HG02970 (cell line): ENCODE measurements around the gene SMIM27.
A peak's percentile ranks its signal among the peaks of the same experiment; 100 is the strongest.
"Not testable (repeated sequence)": the region's sequence is repeated elsewhere in the genome, so short reads cannot be mapped to it uniquely, and the experiment has no call there.

ENCODE experiments used
- ATAC-seq: cut with Tn5 transposase; IDR thresholded peaks from one replicate; pipeline ENCODE4 v1.9.1; 2021; ENCODE audit warnings: mild to moderate bottlenecking, moderate library complexity, moderate number of reproducible peaks; ENCODE audit not compliant: unreplicated experiment, low FRiP score

Gene SMIM27, protein sequence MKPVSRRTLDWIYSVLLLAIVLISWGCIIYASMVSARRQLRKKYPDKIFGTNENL

DNA sequence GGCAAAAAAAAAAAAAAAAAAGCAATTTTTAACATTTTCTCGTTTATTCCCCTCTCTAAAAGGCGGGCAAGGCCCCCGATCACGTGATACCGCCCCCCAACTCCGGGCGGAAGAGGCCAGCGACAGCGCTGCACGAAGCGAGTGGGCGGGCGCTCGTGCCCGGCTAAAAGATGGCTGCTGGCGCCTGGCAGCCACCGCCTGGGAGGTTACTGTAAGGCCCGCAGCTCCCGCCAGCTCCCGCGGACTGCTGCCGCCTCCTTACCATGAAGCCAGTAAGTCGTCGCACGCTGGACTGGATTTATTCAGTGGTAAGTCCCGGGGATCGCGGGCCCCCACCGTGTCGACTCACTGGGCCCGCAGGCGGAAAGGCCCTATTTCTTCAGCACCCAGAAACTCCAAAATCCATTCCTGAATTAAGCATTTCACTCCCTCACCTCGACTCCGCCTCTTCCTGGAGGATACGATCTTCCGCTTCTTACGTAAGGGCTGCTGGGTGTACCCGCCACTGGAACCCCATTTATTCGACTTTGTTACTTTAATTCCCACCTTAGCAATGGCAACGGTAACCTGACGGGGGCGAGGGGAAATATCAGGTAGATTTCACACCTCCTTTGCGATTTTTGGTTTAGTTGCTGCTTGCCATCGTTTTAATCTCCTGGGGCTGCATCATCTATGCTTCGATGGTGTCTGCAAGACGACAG, at the start of gene SMIM27, which contains the start of gene TOPORS:
Gene SMIM27, plus strand, starts transcription at position 156 of the 701 bp plus-strand sequence. Its CDS starts 108 bp downstream, at position 264.
Gene TOPORS, minus strand, starts transcription at position 415 of the 701 bp plus-strand sequence. Its CDS starts 150 bp downstream, at position 265.
- ATAC-seq: peak; percentile 53

DNA sequence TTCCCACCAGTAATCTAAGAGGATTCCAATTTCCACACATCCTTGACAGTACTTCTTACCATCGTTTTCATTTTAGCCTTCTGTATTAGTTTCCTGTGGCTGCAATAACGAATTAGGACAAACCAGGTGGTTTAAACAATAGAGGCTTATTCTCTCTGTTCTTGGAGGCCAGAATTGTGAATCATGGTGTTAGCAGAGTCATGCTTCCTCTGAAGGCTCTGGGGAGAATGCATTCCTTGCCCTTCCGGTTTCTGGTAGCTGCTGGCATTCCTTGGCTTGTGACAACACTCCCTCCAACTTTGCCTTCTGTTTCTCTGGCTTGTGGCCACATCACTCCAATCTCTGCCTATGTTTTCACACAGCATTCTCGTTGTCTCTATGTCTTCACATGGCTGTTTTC, 49.7 kb upstream of the SMIM27 start:
- no peak for ATAC-seq

DNA sequence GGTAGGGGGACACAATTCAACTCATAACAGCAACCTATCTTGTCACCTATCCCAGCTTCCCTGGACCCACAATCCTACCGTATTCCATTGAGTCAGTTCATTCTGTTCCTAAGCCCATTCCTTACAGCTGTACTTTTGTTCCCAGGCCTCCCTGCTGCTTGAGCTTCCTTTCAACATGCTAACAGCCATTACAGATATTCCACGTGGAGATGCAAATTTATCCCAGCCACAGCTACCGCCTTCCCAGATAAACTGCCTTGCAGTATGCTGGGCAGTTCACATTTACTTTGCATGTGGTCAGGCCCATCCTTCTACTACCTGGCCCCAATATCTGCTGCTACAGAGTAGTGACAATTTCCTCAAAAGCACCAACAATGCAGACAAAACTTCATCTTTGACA, 49.1 kb upstream of the SMIM27 start:
- no peak for ATAC-seq

DNA sequence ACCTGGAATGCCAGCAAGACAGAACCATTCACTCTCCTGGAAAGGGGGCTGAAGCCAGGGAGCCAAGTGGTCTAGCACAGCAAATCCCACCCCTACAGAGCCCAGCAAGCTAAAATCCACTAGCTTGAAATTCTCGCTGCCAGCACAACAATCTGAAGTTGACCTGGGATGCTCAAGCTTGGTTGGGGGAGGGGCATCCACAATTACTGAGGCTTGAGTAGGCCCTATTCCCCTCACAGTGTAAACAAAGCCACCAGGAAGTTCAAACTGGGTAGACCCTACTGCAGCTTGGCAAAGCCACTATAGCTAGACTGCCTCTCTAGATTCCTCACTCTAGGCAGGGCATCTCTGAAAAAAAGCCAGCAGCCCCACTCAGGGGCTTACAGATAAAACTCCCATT, 43.4 kb upstream of the SMIM27 start:
- no peak for ATAC-seq

DNA sequence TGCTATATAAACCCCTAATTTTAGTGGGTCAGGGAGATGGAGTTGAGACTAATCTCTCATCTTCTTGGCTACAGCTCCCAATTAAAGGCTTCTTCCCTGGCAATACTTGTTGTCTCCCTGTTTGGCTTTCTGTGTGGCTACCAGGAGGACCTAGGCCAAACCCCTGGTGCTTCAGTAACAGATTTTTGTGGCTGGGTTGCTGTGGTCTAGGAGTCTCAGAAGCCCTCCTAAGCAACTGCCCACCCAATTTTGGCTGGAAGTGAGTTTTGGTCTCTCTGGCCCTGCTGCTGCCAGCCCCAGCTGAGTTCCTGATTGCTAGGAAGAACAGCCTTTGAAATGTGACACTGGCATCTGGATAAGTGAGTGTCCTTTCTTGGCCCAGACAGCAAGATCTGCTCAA, 35.9 kb upstream of the SMIM27 start:
- no peak for ATAC-seq

- no peak for ATAC-seq
These were observed 33.9 kb upstream of the SMIM27 start for GRCh38 chr9:32518276-32518675.

DNA sequence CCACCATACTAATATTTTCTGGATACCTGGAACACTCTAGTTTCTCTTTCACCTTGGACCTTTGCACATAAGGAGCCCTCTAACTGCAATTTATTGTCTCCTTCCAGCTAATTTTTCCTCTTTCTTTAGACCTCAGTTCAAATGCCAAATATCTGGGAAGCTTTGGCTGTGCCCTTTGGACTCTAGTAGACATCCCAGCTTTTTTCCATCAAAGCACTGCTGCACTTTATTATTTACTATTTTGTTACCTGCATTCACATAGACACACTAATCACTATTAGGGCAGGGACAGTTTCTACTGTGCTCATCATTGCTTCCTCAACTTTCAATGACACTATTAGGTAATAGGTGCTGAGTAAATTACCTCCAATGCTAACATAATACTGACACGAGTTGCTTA, 28.2 kb upstream of the SMIM27 start:
- no peak for ATAC-seq

GRCh38 chr9:32524558-32524891, 27.6 kb upstream of the SMIM27 start:
- ATAC-seq: not testable (repeated sequence)

- ATAC-seq: no peak
These were observed 27.0 kb upstream of the SMIM27 start for GRCh38 chr9:32524892-32525708.

- ATAC-seq: peak; percentile 8
These were observed 26.5 kb upstream of the SMIM27 start for GRCh38 chr9:32525709-32526030.

DNA sequence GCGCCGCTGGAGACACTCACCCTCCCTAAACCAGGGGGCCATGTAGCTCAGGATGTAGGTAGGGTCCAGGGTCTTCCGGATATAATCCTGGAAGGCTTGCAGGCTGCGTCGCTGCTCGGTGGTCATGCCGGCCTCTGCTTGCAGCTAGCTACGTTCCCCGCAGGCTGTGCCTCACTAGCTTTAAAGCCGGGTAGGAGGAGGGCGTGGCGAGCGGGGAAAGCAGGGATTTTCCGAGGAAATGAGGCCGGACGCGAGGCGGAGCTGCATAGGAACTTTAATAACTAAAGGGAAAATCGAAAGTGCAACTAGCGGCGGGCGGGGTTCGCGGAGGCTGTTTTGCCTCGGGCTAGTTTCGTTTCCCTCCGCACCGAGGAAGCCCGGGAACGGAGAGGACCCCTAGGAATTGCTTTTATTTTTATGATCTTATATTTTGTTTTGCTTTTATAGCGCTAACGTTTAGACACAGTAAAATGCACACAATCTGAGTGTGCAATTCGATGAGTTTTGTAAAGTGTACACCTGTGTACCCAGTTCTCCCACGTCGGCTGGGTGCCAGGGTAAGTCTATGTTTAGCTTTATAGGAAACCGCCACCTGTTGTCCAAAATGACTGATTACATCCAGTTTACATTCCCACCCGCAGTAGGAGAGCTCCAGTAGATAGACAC, 26.0 kb upstream of the SMIM27 start, which contains the start of gene RIGI:
Gene RIGI, minus strand, starts transcription at position 156 of the 666 bp plus-strand sequence. Its CDS starts 30 bp downstream, at position 126.
- ATAC-seq: peak; percentile 62

DNA sequence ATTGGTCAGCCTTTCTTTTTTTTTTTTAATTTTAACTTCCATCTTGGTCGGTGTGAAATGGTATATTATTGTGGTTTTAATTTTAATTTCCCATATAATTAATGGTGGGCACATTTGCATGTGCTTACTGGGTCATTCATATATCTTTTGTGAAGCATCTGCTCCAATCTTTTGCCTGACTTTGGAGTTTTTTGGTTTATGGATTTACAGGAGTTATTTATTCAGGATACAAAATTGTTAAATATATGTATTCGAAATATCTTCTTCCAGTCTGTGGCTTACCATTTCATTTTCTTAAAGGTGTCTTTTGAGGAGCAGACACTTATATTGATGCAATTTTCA, 25.4 kb upstream of the SMIM27 start:
- ATAC-seq: no peak

DNA sequence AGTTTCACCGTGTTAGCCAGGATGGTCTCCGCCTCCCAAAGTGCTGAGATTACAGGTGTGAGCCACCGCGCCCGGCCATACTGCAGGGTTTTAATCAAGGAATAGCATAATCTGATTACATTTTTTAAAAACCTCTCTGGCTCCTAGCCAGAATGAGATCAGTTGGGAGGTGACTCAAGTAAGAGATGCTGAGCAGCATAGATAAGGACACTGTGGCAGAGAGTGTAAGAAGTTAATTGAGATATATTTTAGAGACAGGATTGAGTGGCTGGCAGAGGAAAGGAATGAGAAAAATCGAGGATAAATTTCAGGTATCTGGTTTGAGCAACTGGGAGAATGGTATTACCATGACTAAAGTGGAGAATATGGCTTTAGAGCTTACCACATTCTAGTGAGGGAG, 18.8 kb upstream of the SMIM27 start:
- ATAC-seq: no peak

DNA sequence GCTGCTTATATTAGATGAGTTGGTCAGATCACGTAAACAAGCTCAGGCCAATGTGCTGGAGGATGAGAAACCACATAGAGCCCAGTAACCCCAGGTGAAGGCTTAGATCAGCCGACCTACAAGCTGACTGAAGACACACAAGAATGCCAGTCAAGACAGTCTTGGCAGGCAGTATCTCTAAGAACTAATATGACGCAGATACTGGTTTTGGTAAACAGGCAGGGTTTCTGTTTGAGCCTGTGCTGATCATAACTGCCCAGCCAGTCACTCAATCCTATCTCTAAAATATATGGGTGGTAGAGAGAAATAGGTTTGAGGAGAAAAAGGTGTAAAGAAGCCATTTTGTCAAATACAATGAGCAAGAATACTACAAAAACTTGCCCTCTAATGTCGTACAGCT, 18.3 kb upstream of the SMIM27 start:
- ATAC-seq: no peak

GRCh38 chr9:32543047-32543446, 9.1 kb upstream of the SMIM27 start:
- ATAC-seq: no peak

GRCh38 chr9:32545884-32546283, 6.2 kb upstream of the SMIM27 start:
- ATAC-seq: no peak

- ATAC-seq: not testable (repeated sequence)
These were observed 3.9 kb upstream of the SMIM27 start for GRCh38 chr9:32548213-32548612.

DNA sequence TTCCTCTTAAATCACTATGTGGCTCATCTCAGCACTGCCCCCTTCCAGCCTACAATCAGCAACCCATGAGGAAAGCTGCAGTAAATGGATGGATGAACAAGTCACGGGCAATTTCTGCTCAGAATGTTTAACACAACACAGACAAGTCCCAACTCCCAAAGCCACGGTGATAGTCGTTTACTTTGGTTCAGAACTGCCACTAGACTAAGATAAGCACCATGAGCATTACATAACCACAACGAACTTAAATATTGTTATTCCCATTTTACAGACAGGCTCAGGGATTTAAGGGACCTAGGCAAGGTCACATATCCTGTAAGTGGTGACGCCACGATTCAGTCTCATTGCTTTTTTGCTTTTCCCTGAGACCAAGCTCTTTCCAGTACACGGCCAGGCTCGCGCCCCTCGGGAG, 2.0 kb upstream of the SMIM27 start:
- ATAC-seq: no peak

DNA sequence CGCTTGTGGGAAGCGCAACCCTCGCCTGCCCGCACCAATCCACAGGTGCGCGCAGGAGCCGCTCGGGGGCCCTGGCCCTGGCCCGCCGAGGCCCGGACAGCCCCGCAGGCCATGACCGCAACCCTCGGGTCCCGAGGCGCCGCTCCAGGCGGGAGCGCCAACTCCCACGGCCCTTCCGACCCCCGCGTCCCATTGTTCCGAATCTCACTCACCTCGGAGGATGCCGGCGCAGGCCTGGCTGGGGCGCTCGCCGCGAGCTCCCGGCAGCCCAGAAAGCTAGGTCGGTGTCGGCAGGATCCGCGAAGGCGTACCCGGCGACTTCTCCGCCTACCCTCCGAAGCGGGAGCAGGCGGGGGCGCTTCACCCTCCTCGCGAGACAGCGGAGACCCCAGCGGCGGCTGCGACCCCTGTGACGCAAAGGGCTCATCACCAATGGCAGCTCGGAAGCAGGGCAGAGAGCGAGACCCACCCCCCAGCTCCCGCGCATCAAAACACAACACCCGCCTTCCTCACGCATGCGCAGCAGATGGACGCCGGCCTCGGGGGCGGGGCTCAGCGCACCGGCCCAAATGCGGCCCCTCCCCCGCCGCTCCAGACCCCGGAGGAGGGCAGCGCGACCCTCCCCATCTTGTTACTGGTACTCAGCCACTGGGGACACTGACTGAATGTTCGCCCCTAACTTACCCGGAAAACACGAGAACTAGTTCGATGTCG, 1.4 kb upstream of the SMIM27 start:
- peak; percentile 80 for ATAC-seq

DNA sequence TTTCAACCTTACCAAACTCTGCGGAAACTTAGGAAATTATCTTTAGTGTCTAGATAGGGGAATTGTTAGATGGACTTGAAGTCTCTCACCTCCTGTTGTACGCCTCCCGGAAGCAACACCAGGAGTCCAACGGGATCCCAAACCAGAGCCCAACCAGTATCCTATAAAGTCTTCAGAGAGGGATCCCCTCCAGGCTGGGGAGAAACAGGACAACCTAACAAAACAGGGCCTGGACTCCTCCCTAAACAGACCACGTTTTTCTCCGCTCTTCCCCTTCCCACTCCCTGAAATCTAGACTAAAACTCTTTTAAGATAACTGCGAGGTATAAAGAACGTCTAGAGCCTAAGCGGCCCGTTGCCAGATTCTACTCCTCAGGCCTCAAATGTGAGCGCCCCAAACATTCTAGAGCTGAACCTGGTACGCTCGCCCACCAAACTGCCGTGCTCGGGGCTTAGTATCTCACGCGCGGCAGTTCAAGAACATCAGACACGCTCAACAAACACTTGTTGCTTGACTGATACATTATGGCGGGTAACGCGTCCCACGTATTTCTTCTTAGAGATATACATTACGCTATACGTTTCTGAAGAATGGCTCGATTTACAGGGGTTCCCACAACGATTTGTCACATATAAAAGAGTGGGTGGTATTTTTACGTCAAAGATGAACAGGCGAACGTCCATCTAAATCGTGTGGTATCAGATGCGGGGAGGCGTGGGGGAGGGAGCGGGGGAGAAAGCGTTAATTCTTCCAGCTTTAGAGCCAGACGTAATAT, 663 bp upstream of the SMIM27 start:
- no peak for ATAC-seq
